ENCODE results near the gene NFASC.

DNA sequence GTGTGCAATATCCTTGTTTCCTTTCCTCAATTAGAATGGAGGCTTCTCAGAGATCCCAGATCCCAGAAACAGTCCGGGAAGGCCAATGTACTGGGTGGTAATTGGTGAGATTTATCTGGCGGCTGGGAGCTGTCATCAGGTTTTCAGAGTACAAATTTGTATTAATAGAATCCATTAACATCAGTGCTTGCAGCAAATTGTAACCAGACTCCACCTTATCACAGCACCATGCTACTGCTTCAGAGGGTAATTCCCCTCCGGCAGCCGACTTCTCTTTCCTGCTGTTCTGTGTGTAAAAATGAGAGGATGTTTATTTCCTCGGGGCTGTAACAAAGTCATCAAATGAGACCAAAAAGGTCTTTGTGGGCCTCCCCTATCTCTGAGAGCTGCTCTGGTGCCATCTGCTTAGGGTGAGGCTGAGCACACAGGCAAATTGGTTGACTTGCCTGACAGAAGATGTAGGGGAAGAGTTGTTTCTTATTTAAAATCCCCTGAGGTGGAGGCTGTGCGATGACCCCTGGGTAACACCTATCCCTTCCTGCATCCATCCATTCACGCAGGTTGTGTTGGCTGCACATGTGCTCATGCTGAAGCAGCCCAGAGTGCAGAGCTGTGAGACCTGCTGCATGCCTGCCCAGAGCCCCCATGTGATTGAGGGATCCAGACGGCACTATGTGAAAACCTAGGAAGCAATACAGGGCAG lies 19.2 kb downstream of the NFASC start:
- TF ChIP-seq, protein P1, sequence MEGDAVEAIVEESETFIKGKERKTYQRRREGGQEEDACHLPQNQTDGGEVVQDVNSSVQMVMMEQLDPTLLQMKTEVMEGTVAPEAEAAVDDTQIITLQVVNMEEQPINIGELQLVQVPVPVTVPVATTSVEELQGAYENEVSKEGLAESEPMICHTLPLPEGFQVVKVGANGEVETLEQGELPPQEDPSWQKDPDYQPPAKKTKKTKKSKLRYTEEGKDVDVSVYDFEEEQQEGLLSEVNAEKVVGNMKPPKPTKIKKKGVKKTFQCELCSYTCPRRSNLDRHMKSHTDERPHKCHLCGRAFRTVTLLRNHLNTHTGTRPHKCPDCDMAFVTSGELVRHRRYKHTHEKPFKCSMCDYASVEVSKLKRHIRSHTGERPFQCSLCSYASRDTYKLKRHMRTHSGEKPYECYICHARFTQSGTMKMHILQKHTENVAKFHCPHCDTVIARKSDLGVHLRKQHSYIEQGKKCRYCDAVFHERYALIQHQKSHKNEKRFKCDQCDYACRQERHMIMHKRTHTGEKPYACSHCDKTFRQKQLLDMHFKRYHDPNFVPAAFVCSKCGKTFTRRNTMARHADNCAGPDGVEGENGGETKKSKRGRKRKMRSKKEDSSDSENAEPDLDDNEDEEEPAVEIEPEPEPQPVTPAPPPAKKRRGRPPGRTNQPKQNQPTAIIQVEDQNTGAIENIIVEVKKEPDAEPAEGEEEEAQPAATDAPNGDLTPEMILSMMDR (IDR thresholded peaks at IDR 0.05; ENCODE audit: low read depth, low read length, poor library complexity, severe bottlenecking), result no peak
- no peak for TF ChIP-seq EZH2phosphoT487 (IDR thresholded peaks at IDR 0.05; ENCODE audit: borderline replicate concordance, low read length)
